CD4-positive, alpha-beta T cell treated with Interleukin-4 for 1 hour (primary cell): Measurements from ENCODE around the gene MMP28.
A peak's percentile ranks its signal among the peaks of the same experiment; 100 is the strongest.

Experiments
- DNase-seq, 2 donors: peaks; one replicate each; pipeline ENCODE4 v3.0.0-alpha.2; 2020 to 2022

MMP28 gene

DNA sequence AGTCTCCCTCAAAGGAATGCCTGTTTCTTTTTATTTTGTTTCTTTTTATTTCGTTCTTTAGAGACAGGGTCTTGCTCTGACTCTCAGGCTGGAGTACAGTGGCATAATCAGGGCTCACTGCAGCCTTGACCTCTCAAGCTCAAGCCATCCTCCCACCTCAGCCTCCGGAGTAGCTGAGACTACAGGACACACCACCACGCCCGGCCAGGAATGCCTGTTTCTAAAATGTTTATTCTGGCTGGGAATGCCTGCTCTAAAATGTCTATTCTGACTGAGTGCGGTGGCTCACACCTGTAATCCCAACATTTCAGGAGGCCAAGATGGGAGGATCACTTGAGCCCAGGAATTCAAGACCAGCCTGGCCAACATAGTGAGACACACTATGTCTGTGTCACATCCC lies 2.5 kb upstream of the MMP28 start:
- DNase-seq: no peak

DNA sequence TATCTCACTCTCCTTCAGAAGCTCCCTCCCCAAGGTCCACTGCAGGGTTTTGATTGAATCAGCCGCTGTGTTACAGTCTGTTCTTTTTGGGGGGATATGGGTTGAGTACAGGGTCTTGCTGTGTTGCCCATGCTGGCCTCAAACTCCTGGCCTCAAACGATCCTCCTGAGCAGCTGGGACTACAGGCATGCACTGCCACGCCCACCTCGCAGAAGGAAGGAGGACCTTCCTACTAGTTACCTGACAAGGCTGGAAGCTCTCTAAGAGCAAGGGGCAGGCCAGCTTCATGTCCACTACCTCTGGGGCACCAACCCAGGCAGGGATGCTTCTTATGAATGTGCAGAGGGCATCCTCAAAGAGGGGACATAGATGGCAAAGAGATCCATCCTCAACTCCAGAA lies 1.9 kb upstream of the MMP28 start:
- DNase-seq: no peak

- no peak for DNase-seq
Measured at GRCh38 chr17:35796942-35797341, 1.5 kb upstream of the MMP28 start.

GRCh38 chr17:35795871-35796265 lies 427 bp upstream of the MMP28 start:
- no peak for DNase-seq

GRCh38 chr17:35793257-35793656 lies 2.2 kb downstream of the MMP28 start:
- DNase-seq: no peak

- DNase-seq: no peak
Measured at GRCh38 chr17:35791681-35792350, 3.6 kb downstream of the MMP28 start.

DNA sequence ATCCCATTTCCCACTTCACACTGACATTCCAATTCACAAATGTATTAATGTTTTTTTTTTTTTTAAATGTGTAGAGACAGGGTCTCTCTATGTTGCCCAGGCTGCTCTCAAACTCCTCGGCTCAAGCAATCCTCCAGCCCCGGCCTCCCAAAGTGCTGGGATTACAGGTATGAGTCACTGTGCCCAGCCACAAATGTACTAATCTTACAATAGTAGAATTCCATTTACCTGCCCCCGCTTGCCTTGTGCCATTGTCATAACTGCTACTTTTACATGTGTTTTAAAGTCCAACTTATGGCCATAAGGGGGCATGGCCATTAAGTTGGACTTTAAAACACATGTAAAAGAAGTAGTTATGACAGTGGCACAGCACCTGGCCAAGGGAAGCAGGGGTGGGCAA lies 4.6 kb downstream of the MMP28 start:
- no peak for DNase-seq

GRCh38 chr17:35788477-35789368 lies 6.7 kb downstream of the MMP28 start:
- no peak for DNase-seq

- no peak for DNase-seq
Measured at GRCh38 chr17:35786941-35787432, 8.5 kb downstream of the MMP28 start.

DNA sequence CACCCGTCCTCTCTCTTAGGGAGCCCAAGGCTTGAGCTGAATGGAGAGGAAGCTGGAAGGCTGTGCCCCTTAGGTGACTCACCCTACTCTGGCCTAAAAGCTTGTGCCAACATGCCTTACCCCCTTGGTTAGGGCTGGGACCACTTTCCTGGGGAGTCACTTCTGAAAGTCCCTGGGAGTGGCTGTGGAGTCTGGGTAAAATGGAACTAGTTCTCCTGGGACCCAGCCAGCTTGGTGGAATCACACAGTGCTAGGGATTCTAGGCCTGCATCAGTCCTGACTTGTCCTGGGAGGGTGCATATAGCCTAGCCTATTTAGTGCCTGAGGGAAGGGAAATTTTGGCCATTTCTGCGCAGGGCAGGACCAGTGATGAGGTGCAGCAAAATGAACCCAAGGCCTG lies 10.5 kb downstream of the MMP28 start:
- DNase-seq: no peak

- no peak for DNase-seq
Measured at GRCh38 chr17:35780950-35781349, 14.5 kb downstream of the MMP28 start.

GRCh38 chr17:35778641-35779196 lies 16.7 kb downstream of the MMP28 start:
- DNase-seq: no peak

DNA sequence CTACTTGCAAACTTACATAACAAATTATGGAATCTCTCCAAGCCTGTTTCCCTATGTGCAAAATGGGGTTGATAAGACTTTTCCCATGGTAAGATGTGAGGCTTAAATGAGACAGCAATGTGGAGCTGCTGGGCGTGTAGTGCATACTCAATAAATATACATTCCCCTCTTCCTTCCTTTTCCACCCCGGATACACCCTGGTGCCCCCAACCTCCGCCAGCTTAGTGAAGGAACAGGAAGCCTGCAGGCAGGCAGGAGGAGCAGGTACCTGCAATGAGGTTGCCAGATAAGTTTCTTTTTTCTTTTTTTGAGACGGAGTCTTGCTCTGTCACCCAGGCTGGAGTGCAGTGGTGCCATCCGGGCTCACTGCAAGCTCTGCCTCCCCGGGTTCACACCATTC lies 19.9 kb downstream of the MMP28 start:
- DNase-seq: no peak

- no peak for DNase-seq
Measured at GRCh38 chr17:35775039-35775438, 20.4 kb downstream of the MMP28 start.

GRCh38 chr17:35774499-35774898 lies 20.9 kb downstream of the MMP28 start:
- no peak for DNase-seq

GRCh38 chr17:35773679-35774425 lies 21.6 kb downstream of the MMP28 start:
- DNase-seq: no peak

GRCh38 chr17:35773129-35773528 lies 22.3 kb downstream of the MMP28 start:
- no peak for DNase-seq

DNA sequence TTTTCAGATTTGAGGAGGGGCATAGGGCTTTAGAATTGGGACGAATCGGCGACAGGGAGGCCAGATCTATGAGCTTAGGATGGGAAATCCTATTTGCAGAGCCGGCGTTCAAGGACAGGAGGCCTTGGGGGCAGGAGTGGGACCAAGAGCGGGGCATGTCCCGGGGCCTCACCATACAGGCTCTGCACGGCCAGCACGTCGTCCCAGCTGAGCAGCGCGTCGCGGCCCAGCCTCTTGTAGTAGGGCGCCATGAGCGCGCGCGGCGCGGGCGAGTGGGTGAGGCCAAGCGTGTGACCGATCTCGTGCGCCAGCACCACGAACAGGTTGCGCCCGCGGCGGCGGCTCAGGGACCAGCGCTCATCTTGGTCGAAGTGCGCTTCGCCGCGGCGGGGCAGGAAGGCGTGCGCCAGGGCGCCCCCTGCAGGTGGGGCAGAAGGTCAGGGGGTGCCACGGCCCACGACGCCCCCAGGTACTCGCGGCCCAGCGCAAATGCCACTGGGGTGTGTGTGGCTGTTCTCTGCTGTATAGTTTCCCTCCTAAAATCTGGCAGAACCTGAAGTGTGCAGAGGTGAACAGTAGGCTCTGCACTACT lies 25.4 kb downstream of the MMP28 start:
- DNase-seq: no peak

- no peak for DNase-seq
Measured at GRCh38 chr17:35768797-35769196, 26.6 kb downstream of the MMP28 start.

- DNase-seq: peak; percentile 25 to 44
Measured at GRCh38 chr17:35766903-35767510, 28.4 kb downstream of the MMP28 start.

GRCh38 chr17:35766489-35766877 lies 29.0 kb downstream of the MMP28 start:
- no peak for DNase-seq

- no peak for DNase-seq
Measured at GRCh38 chr17:35765756-35766488, 29.5 kb downstream of the MMP28 start.
